Measurements from ENCODE around the gene SHC3.

DNA sequence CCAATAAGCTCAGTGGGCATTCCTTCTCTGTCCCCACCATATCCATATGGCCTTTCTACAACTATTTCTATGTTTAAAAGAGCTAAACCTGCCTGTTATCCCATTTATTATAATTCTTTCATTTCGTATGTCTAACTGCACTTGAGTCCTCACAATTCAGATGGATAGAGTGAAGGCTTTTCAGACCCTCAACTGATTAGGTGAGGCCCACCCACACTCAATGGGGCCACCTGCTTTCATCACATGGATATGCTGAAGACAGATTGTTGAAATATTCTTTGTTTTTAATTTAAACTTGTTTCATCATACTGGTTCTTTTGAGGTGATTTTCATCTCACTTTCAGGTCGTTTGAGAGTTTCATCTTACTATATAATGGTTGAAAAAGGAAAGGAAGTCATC lies 193.0 kb downstream of the SHC3 start:
- TF ChIP-seq, protein P1, sequence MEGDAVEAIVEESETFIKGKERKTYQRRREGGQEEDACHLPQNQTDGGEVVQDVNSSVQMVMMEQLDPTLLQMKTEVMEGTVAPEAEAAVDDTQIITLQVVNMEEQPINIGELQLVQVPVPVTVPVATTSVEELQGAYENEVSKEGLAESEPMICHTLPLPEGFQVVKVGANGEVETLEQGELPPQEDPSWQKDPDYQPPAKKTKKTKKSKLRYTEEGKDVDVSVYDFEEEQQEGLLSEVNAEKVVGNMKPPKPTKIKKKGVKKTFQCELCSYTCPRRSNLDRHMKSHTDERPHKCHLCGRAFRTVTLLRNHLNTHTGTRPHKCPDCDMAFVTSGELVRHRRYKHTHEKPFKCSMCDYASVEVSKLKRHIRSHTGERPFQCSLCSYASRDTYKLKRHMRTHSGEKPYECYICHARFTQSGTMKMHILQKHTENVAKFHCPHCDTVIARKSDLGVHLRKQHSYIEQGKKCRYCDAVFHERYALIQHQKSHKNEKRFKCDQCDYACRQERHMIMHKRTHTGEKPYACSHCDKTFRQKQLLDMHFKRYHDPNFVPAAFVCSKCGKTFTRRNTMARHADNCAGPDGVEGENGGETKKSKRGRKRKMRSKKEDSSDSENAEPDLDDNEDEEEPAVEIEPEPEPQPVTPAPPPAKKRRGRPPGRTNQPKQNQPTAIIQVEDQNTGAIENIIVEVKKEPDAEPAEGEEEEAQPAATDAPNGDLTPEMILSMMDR (IDR thresholded peaks at IDR 0.05; ENCODE audit: extremely low read depth in 1 of 2, insufficient read depth in 1 of 2, low read depth in 1 of 2, low read length in 2 of 2): no peak
- TF ChIP-seq POLR2A (IDR thresholded peaks at IDR 0.05; ENCODE audit: low read depth, low read length) (no peak), POLR2AphosphoS5 (IDR thresholded peaks at IDR 0.05; ENCODE audit: insufficient read depth, low read depth, low read length) (no peak), EZH2 (IDR thresholded peaks at IDR 0.05; ENCODE audit: borderline replicate concordance, low read depth, low read length, severe bottlenecking) (no peak)
